IMR-90 (cell line): ENCODE results near the gene IGF1. TPM values are rescaled to one million over a fixed set of nuclear protein-coding genes. Genes with fewer than 3 reads are reported as not detected.

Source experiments
- ATAC-seq: fragments of 200-7000 bp; cut with Tn5 transposase; 2 replicates; pipeline ENCODE4 v1.9.1; 2020; ENCODE audit warnings: low read depth, mild to moderate bottlenecking, moderate library complexity
- BruUV-seq: library from RNA; stranded (reverse); fragments of 400-500 nt; replicated peaks from 2 replicates; lab custom pipeline; 2021; lab: Mats Ljungman, UMichigan
- CTCF ChIA-PET: fragments of 300-600 bp; formaldehyde crosslinking; extraction: SDS; loops from one replicate; lab custom pipeline; 2021; ENCODE audit warnings: antibody characterized with exemption; lab: Yijun Ruan, JAX
- POLR2A ChIA-PET: fragments of 300-600 bp; sonication (Branson Sonifier 250); formaldehyde crosslinking; loops from one replicate; lab custom pipeline; 2022; ENCODE audit warnings: antibody characterized with exemption; ENCODE audit not compliant: unreplicated experiment; lab: Charles Lee
- DNase-seq: peaks from one replicate; pipeline ENCODE4 v3.0.0; 2013
- H2AFZ ChIP-seq: replicated peaks from 2 replicates; pipeline ENCODE3; 2013; ENCODE audit warnings: low read length, mild to moderate bottlenecking; ENCODE audit not compliant: poor library complexity
- H2AK5ac ChIP-seq: 2 replicates; pipeline ENCODE4 v1.6.1; 2013; ENCODE audit warnings: low read depth, low read length, inconsistent platforms
- H2AK9ac ChIP-seq: replicated peaks from 2 replicates; pipeline ENCODE3; 2013; ENCODE audit warnings: mild to moderate bottlenecking, low read depth, low read length, moderate library complexity; ENCODE audit not compliant: poor library complexity
- H2BK120ac ChIP-seq: 2 replicates; pipeline ENCODE4 v1.6.1; 2013; ENCODE audit warnings: low read depth, low read length, inconsistent platforms
- H2BK15ac ChIP-seq: 3 replicates; pipeline ENCODE4 v1.6.1; 2013; ENCODE audit warnings: low read depth, low read length, inconsistent platforms
- H2BK20ac ChIP-seq: 2 replicates; pipeline ENCODE4 v1.6.1; 2013; ENCODE audit warnings: low read depth, mild to moderate bottlenecking, inconsistent platforms, low read length, moderate library complexity
- H2BK5ac ChIP-seq: 2 replicates; pipeline ENCODE4 v1.6.1; 2013; ENCODE audit warnings: mild to moderate bottlenecking, low read depth, low read length, inconsistent platforms; ENCODE audit not compliant: poor library complexity, severe bottlenecking
- H3K14ac ChIP-seq: replicated peaks from 2 replicates; pipeline ENCODE4 v1.6.1; 2013; ENCODE audit warnings: low read depth, low read length, inconsistent platforms
- H3K18ac ChIP-seq: 2 replicates; pipeline ENCODE4 v1.6.1; 2013; ENCODE audit warnings: low read depth, low read length, control low read depth
- H3K23ac ChIP-seq: 2 replicates; pipeline ENCODE4 v1.6.1; 2013; ENCODE audit warnings: low read depth, low read length, inconsistent platforms
- H3K27ac ChIP-seq: 2 replicates; pipeline ENCODE4 v1.5.1; 2013; ENCODE audit warnings: mild to moderate bottlenecking, control low read depth, low read length; ENCODE audit not compliant: insufficient read depth
- H3K27me3 ChIP-seq: 2 replicates; pipeline ENCODE4 v1.6.1; 2013; ENCODE audit warnings: low read length; ENCODE audit not compliant: control insufficient read depth, insufficient read depth
- H3K36me3 ChIP-seq: 2 replicates; pipeline ENCODE4 v1.6.1; 2013; ENCODE audit warnings: low read length, mixed read lengths; ENCODE audit not compliant: control insufficient read depth, insufficient read depth
- H3K4ac ChIP-seq: 2 replicates; pipeline ENCODE4 v1.6.1; 2013; ENCODE audit warnings: low read depth, low read length, inconsistent platforms
- H3K4me1 ChIP-seq: 2 replicates; pipeline ENCODE4 v1.6.1; 2013; ENCODE audit warnings: low read length, mixed read lengths; ENCODE audit not compliant: control insufficient read depth, insufficient read depth
- H3K4me2 ChIP-seq: 2 replicates; pipeline ENCODE4 v1.6.1; 2013; ENCODE audit warnings: low read depth, mild to moderate bottlenecking, control low read depth, low read length, moderate library complexity
- H3K4me3 ChIP-seq: 2 replicates; pipeline ENCODE4 v1.5.1; 2013; ENCODE audit warnings: low read depth, mild to moderate bottlenecking, control low read depth, low read length, moderate library complexity; ENCODE audit not compliant: insufficient read depth
- H3K56ac ChIP-seq: 2 replicates; pipeline ENCODE4 v1.6.1; 2013; ENCODE audit warnings: low read length, inconsistent platforms; ENCODE audit not compliant: insufficient read depth; ENCODE audit errors: extremely low read depth
- H3K79me1 ChIP-seq, 2 experiments: 2 replicates each; pipeline ENCODE4 v1.6.1; 2013; ENCODE audit warnings: low read length in 2 of 2, inconsistent platforms in 1 of 2, low read depth in 1 of 2
- H3K9ac ChIP-seq: 2 replicates; pipeline ENCODE4 v1.6.1; 2013; ENCODE audit warnings: low read depth, low read length, control low read depth
- H3K9me1 ChIP-seq: 2 replicates; pipeline ENCODE4 v1.6.1; 2013; ENCODE audit warnings: low read length, inconsistent platforms; ENCODE audit not compliant: insufficient read depth
- H3K9me3 ChIP-seq: 2 replicates; pipeline ENCODE4 v1.6.1; 2013; ENCODE audit warnings: low read length; ENCODE audit not compliant: control insufficient read depth, insufficient read depth
- H4K20me1 ChIP-seq: 2 replicates; pipeline ENCODE4 v1.6.1; 2013; ENCODE audit warnings: low read length, inconsistent platforms; ENCODE audit not compliant: insufficient read depth
- H4K5ac ChIP-seq: 2 replicates; pipeline ENCODE4 v1.6.1; 2013; ENCODE audit warnings: mild to moderate bottlenecking, low read depth, low read length, control low read depth
- H4K8ac ChIP-seq, 2 experiments: 2 replicates each; pipeline ENCODE4 v1.6.1; 2013; ENCODE audit warnings: low read depth in 2 of 2, low read length in 2 of 2, control low read depth in 1 of 2, inconsistent platforms in 1 of 2
- H4K91ac ChIP-seq: 2 replicates; pipeline ENCODE4 v1.6.1; 2013; ENCODE audit warnings: low read depth, low read length, inconsistent platforms; ENCODE audit not compliant: insufficient read depth
- BHLHE40 ChIP-seq: fragments of 150-350 bp; IDR thresholded peaks from 2 replicates; pipeline ENCODE4 v1.6.1; 2016; ENCODE audit warnings: mild to moderate bottlenecking, low read depth, low read length
- CEBPB ChIP-seq: IDR thresholded peaks from 2 replicates; pipeline ENCODE4 v1.6.1; 2012; ENCODE audit warnings: low read depth, low read length, improper control_type of control experiment
- CHD1 ChIP-seq: IDR thresholded peaks from 2 replicates; pipeline ENCODE4 v1.6.1; 2012; ENCODE audit warnings: low read depth, low read length, improper control_type of control experiment
- CTCF ChIP-seq: conservative IDR thresholded peaks from 2 replicates; pipeline ENCODE4 v1.5.1; 2012; ENCODE audit warnings: mild to moderate bottlenecking, low read depth, low read length, improper control_type of control experiment
- ELK1 ChIP-seq: fragments of 150-350 bp; IDR thresholded peaks from 2 replicates; pipeline ENCODE4 v1.6.1; 2016; ENCODE audit warnings: low read depth, mild to moderate bottlenecking, low read length, moderate library complexity, borderline replicate concordance
- FOS ChIP-seq: fragments of 150-350 bp; IDR thresholded peaks from 2 replicates; pipeline ENCODE4 v1.6.1; 2016; ENCODE audit warnings: low read depth, low read length
- MAFK ChIP-seq: IDR thresholded peaks from 2 replicates; pipeline ENCODE4 v1.6.1; 2012; ENCODE audit warnings: low read depth, low read length, improper control_type of control experiment
- MAZ ChIP-seq: IDR thresholded peaks from 2 replicates; pipeline ENCODE4 v1.6.1; 2012; ENCODE audit warnings: low read depth, mild to moderate bottlenecking, low read length, improper control_type of control experiment, moderate library complexity, borderline replicate concordance
- MXI1 ChIP-seq: IDR thresholded peaks from 2 replicates; pipeline ENCODE4 v1.6.1; 2012; ENCODE audit warnings: low read depth, mild to moderate bottlenecking, low read length, moderate library complexity, borderline replicate concordance
- POLR2A ChIP-seq: IDR thresholded peaks from 2 replicates; pipeline ENCODE4 v1.6.1; 2012; ENCODE audit warnings: mild to moderate bottlenecking, low read depth, low read length
- RAD21 ChIP-seq: IDR thresholded peaks from 2 replicates; pipeline ENCODE4 v1.6.1; 2012; ENCODE audit warnings: low read length, improper control_type of control experiment
- RCOR1 ChIP-seq: IDR thresholded peaks from 2 replicates; pipeline ENCODE4 v1.6.1; 2012; ENCODE audit warnings: mild to moderate bottlenecking, low read length, improper control_type of control experiment; ENCODE audit not compliant: insufficient replicate concordance
- RFX5 ChIP-seq: IDR thresholded peaks from 2 replicates; pipeline ENCODE4 v1.8.0; 2012; ENCODE audit warnings: low read depth, mild to moderate bottlenecking, low read length, moderate library complexity
- SMC3 ChIP-seq: fragments of 150-350 bp; IDR thresholded peaks from 2 replicates; pipeline ENCODE4 v1.6.1; 2016; ENCODE audit warnings: low read depth, mild to moderate bottlenecking, antibody characterized with exemption, low read length, moderate library complexity
- WGBS, 2 experiments: methylation state at CpG; one replicate each; pipeline versions ENCODE4 v1.1.5 to v1.1.7; 2013; ENCODE audit warnings: missing lambda C conversion rate in 2 of 2; ENCODE audit not compliant: insufficient read length in 1 of 2; ENCODE audit errors: extremely low coverage in 2 of 2; 5-methylcytosine and 5-hydroxymethylcytosine counted together
- dilution Hi-C: fragments of 300-500 bp; cut with HindIII; formaldehyde crosslinking; loops from one replicate; pipeline ENCODE4 v1.14.3; 2018; ENCODE audit warnings: low sequenced_read_pairs; ENCODE audit not compliant: unreplicated experiment
- in situ Hi-C: fragments of 300-500 bp; cut with MboI; formaldehyde crosslinking; loops from 3 replicates; pipeline ENCODE4 v1.14.3; 2019; ENCODE audit warnings: low sequenced_read_pairs, inconsistent platforms, mixed read lengths
- intact Hi-C: fragments of 100-400 bp; cut with micrococcal nuclease; formaldehyde crosslinking; loops from 2 replicates; pipeline ENCODE4 v1.10.0; 2022
- polyA plus RNA-seq, 3 experiments: library from polyadenylated mRNA; depleted of rRNA; stranded (reverse); fragments of >200 nt; gene quantifications; 2 replicates each; pipeline ENCODE4 v1.2.3, GENCODE V29; 2012; ENCODE audit warnings: low replicate concordance in 1 of 3
- total RNA-seq: library from RNA; depleted of rRNA; stranded (reverse); fragments of >200 nt; gene quantifications from 2 replicates; pipeline ENCODE4 v1.2.3, GENCODE V29; 2012

Gene IGF1
- total and polyA plus RNA-seq, 2 of the 4 experiments (the other 2 are of a cell fraction), result under 0.01 to 0.12 TPM

GRCh38 chr12:102390068-102390467, 90.3 kb downstream of the IGF1 start:
- ATAC-seq (no peak), DNase-seq (no peak)
- Histone ChIP-seq H4K8ac (no peak overlapping the region), H2BK15ac (no peak overlapping the region), H2BK5ac (no peak overlapping the region), H3K4me1 (peaks cover 6% of the 10 kb centered on the region), H3K9me3 (0 out of 2 replicates have a peak, but pooled peaks cover 3% of the 10 kb centered on the region), H3K27me3 (no peaks in the 10 kb centered on the region), H4K5ac (no peak overlapping the region), H4K20me1 (no peaks in the 10 kb centered on the region), H3K4me3 (no peak overlapping the region), H3K56ac (no peak overlapping the region), H3K4me2 (no peak overlapping the region), H3K4ac (no peak overlapping the region), H2AK9ac (no peak overlapping the region), H3K79me1 (no peaks in the 10 kb centered on the region), H2BK20ac (no peak overlapping the region), H3K18ac (no peak overlapping the region), H3K14ac (no peak overlapping the region), H2BK120ac (no peak overlapping the region), H2AK5ac (no peak overlapping the region), H3K9ac (no peak overlapping the region), H3K9me1 (no peaks in the 10 kb centered on the region), H3K27ac (no peak overlapping the region), H4K91ac (no peak overlapping the region), H3K23ac (no peak overlapping the region), H2AFZ (no peak overlapping the region), H3K36me3 (no peaks in the 10 kb centered on the region)
- no TSS peak for BruUV-seq
- TF ChIP-seq CHD1 (no peak), SMC3 (no peak), MAZ (no peak), CTCF (no peak), MAFK (no peak), RAD21 (no peak), RFX5 (no peak), POLR2A (no peak), BHLHE40 (no peak), FOS (no peak), CEBPB (no peak), MXI1 (no peak), RCOR1 (no peak), ELK1 (no peak)
- dilution Hi-C loops, result no loop called here
- in situ Hi-C loops, result no loop called here
- CTCF ChIA-PET, result interaction anchor here (0.7 kb wide), 1 partner anchor 269 kb away, joined by 3 read pairs; no protein-coding TSS in a partner anchor
- POLR2A ChIA-PET, result no interaction called here
- intact Hi-C loops, result no loop called here
- WGBS, 2 experiments, result 92% methylated on average over 2 of the region's 4 CpGs; no CpG with 5 or more reads in 1 of the 2 experiments
